ENCODE data around the gene CDKAL1. TPM values are rescaled to one million over a fixed set of nuclear protein-coding genes. Genes with fewer than 3 reads are reported as not detected.

The CDKAL1 gene
- total and polyA plus RNA-seq, 8 donors, result 3.4 to 36.7 (median 10.4) TPM

- no peak overlapping the region for H3K27ac ChIP-seq
- intact Hi-C loops (cut with DNase I; ENCODE audit: low total_unique reads), result no loop called here
- TF ChIP-seq POLR2AphosphoS5 (IDR thresholded peaks at IDR 0.05), result no peak
- TF ChIP-seq CTCF (IDR thresholded peaks at IDR 0.05), result no peak
- no peak for TF ChIP-seq POLR2A (IDR thresholded peaks at IDR 0.05)
- TF ChIP-seq EP300 (IDR thresholded peaks at IDR 0.05), result no peak
- no peaks in the 10 kb centered on the region for H3K27me3 ChIP-seq
- peaks cover 0 to 4% (median 0%) of the 10 kb centered on the region in 4 donors for H3K36me3 ChIP-seq
- H3K4me1 ChIP-seq, result peaks cover 0 to 16% (median 3%) of the 10 kb centered on the region in 4 donors
- DNase-seq, result peak in 1 of 2 donors; percentile 21
- no peak overlapping the region for H3K4me3 ChIP-seq
- H3K9me3 ChIP-seq, result no peaks in the 10 kb centered on the region
- 79 to 90% (median 86%) methylated on average over 10 of the region's 10 CpGs for WGBS, 5 donors
These were observed 667.5 kb downstream of the CDKAL1 start for GRCh38 chr6:21201637-21202350.

- Histone ChIP-seq H3K27ac (no peak overlapping the region), H3K9me3 (no peaks in the 10 kb centered on the region), H3K4me1 (peaks cover 0 to 16% (median 3%) of the 10 kb centered on the region in 4 donors), H3K36me3 (peaks cover 0 to 4% (median 0%) of the 10 kb centered on the region in 4 donors), H3K4me3 (no peak overlapping the region), H3K27me3 (no peaks in the 10 kb centered on the region)
- TF ChIP-seq POLR2AphosphoS5 (IDR thresholded peaks at IDR 0.05), result no peak
- no peak for TF ChIP-seq CTCF (IDR thresholded peaks at IDR 0.05)
- TF ChIP-seq EP300 (IDR thresholded peaks at IDR 0.05), result no peak
- no peak for TF ChIP-seq POLR2A (IDR thresholded peaks at IDR 0.05)
- intact Hi-C loops (cut with DNase I; ENCODE audit: low total_unique reads), result no loop called here
- no peak for DNase-seq
- WGBS, 5 donors, result 43 to 75% (median 43%) methylated on average over 3 of the region's 3 CpGs
These were observed 668.3 kb downstream of the CDKAL1 start for GRCh38 chr6:21202521-21202920.

- no peak overlapping the region for H3K4me3 ChIP-seq
- DNase-seq, result no peak
- intact Hi-C loops (cut with DNase I; ENCODE audit: low total_unique reads), result no loop called here
- peaks cover 0 to 7% (median 3%) of the 10 kb centered on the region in 4 donors for H3K4me1 ChIP-seq
- WGBS, 5 donors, result 55 to 100% (median 82%) methylated on average over 3 of the region's 3 CpGs
- H3K9me3 ChIP-seq, result no peaks in the 10 kb centered on the region
- H3K36me3 ChIP-seq, result peaks cover 0 to 7% (median 5%) of the 10 kb centered on the region in 4 donors
- H3K27me3 ChIP-seq, result no peaks in the 10 kb centered on the region
- H3K27ac ChIP-seq, result no peak overlapping the region
- TF ChIP-seq POLR2A (IDR thresholded peaks at IDR 0.05), result no peak
These were observed 670.7 kb downstream of the CDKAL1 start for GRCh38 chr6:21204951-21205350.

- Histone ChIP-seq H3K4me3 (no peak overlapping the region), H3K27ac (no peak overlapping the region), H3K36me3 (peaks cover 0 to 26% (median 15%) of the 10 kb centered on the region in 4 donors), H3K9me3 (no peaks in the 10 kb centered on the region), H3K27me3 (no peaks in the 10 kb centered on the region), H3K4me1 (no peaks in the 10 kb centered on the region)
- TF ChIP-seq POLR2A (IDR thresholded peaks at IDR 0.05), result no peak
- no peak for TF ChIP-seq CTCF (IDR thresholded peaks at IDR 0.05)
- TF ChIP-seq EP300 (IDR thresholded peaks at IDR 0.05), result no peak
- TF ChIP-seq POLR2AphosphoS5 (IDR thresholded peaks at IDR 0.05), result no peak
- no peak for DNase-seq
- 78 to 92% (median 89%) methylated on average over 9 of the region's 9 CpGs for WGBS, 5 donors
- intact Hi-C loops (cut with DNase I; ENCODE audit: low total_unique reads), result no loop called here
These were observed 674.0 kb downstream of the CDKAL1 start for GRCh38 chr6:21208081-21208795.
